ENCODE data around the gene STXBP4.

DNA sequence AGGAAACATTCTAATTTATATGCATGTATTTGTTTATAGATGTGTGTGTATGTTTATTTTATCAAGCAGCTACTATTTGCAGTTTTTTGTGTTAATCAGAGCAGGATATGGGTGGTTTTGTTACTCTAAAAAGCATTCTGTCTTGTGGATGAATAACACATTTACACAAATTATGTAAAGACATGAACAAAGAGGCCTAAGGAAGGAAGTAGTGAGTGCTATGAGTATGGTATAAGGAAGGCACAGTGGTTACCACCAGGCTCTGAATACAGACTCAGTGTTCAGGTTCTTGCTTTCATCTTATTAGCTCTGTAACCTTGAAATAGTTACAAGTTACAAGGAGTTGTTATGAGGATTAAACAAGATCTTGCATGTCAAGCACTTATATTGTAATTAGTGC is 33.9 kb downstream of the STXBP4 start:
- TF ChIP-seq ZNF274 (IDR thresholded peaks at IDR 0.05; ENCODE audit: low read depth, low read length) (no peak), YY1 (IDR thresholded peaks at IDR 0.05; ENCODE audit: insufficient read depth, insufficient read length) (no peak), SUZ12 (IDR thresholded peaks at IDR 0.05; ENCODE audit: extremely low read depth, insufficient read depth, insufficient read length) (no peak)
